Chondrocyte (in vitro differentiated cells): Measurements from ENCODE around the gene RGS13. TPM values are rescaled to one million over a fixed set of nuclear protein-coding genes. Genes with fewer than 3 reads are reported as not detected.
"Not testable (repeated sequence)": the region's sequence is repeated elsewhere in the genome, so short reads cannot be mapped to it uniquely, and the experiment has no call there.

Experiments
- DNase-seq: peaks from one replicate; pipeline ENCODE4 v3.0.0; 2021; ENCODE audit warnings: mixed read lengths, low spot score
- H3K27ac Mint-ChIP-seq: one replicate; pipeline ENCODE4 v1.8.0; 2021; ENCODE audit warnings: mild to moderate bottlenecking, moderate library complexity, mixed read lengths; ENCODE audit not compliant: unreplicated experiment
- H3K27me3 Mint-ChIP-seq: 2 replicates; pipeline ENCODE4 v1.8.0; 2021; ENCODE audit warnings: low read depth, mixed read lengths
- H3K36me3 Mint-ChIP-seq: 2 replicates; pipeline ENCODE4 v1.8.0; 2021; ENCODE audit warnings: low read depth, mixed read lengths
- H3K4me1 Mint-ChIP-seq: 2 replicates; pipeline ENCODE4 v1.8.0; 2021; ENCODE audit warnings: low read depth, mild to moderate bottlenecking, mixed read lengths
- H3K4me3 Mint-ChIP-seq: one replicate; pipeline ENCODE4 v1.8.0; 2021; ENCODE audit warnings: mild to moderate bottlenecking, moderate library complexity, mixed read lengths; ENCODE audit not compliant: unreplicated experiment
- H3K9me3 Mint-ChIP-seq: 2 replicates; pipeline ENCODE4 v1.8.0; 2021; ENCODE audit warnings: low read depth, mixed read lengths
- CTCF ChIP-seq: fragments of 200-600 bp; sonication (generic); IDR thresholded peaks from 2 replicates; pipeline ENCODE4 v1.5.0; 2021; ENCODE audit warnings: antibody characterized with exemption, mild to moderate bottlenecking, moderate library complexity
- total RNA-seq: library from RNA; stranded (reverse); gene quantifications from 3 replicates; pipeline ENCODE4 v1.2.1, GENCODE V29; 2021

Gene RGS13
- total RNA-seq, 1 donor from 2014 or later, result not detected

GRCh38 chr1:192678099-192678498, 42.2 kb downstream of the RGS13 start:
- Mint-ChIP-seq H3K27ac (no peak overlapping the region), H3K27me3 (peaks cover 3% of the 10 kb centered on the region), H3K4me3 (no peak overlapping the region), H3K36me3 (no peaks in the 10 kb centered on the region), H3K9me3 (no peaks in the 10 kb centered on the region), H3K4me1 (no peaks in the 10 kb centered on the region)
- no peak for DNase-seq
- no peak for TF ChIP-seq CTCF

- peaks cover 8% of the 10 kb centered on the region for H3K36me3 Mint-ChIP-seq
- DNase-seq, result no peak
- H3K4me1 Mint-ChIP-seq, result no peaks in the 10 kb centered on the region
- peaks cover 4% of the 10 kb centered on the region for H3K27me3 Mint-ChIP-seq
- H3K4me3 Mint-ChIP-seq, result no peak overlapping the region
- no peak for TF ChIP-seq CTCF
- no peak overlapping the region for H3K27ac Mint-ChIP-seq
- H3K9me3 Mint-ChIP-seq, result peaks cover 32% of the 10 kb centered on the region
Measured at GRCh38 chr1:192682335-192682734, 46.4 kb downstream of the RGS13 start.

- H3K36me3 Mint-ChIP-seq, DNase-seq, H3K27ac Mint-ChIP-seq, H3K27me3 Mint-ChIP-seq, H3K4me1 Mint-ChIP-seq, H3K4me3 Mint-ChIP-seq: not testable (repeated sequence)
- peaks cover 32% of the 10 kb centered on the region for H3K9me3 Mint-ChIP-seq
Measured at GRCh38 chr1:192683081-192683480, 47.1 kb downstream of the RGS13 start.

- DNase-seq, result no peak
- H3K9me3 Mint-ChIP-seq, result peaks cover 27% of the 10 kb centered on the region
- H3K4me1 Mint-ChIP-seq, result no peaks in the 10 kb centered on the region
- H3K27me3 Mint-ChIP-seq, result peaks cover 2% of the 10 kb centered on the region
- peaks cover 8% of the 10 kb centered on the region for H3K36me3 Mint-ChIP-seq
- no peak overlapping the region for H3K27ac Mint-ChIP-seq
- TF ChIP-seq CTCF, result no peak
- H3K4me3 Mint-ChIP-seq, result no peak overlapping the region
Measured at GRCh38 chr1:192689459-192689858, 53.5 kb downstream of the RGS13 start.

GRCh38 chr1:192691041-192691440, 55.1 kb downstream of the RGS13 start:
- peaks cover 16% of the 10 kb centered on the region for H3K9me3 Mint-ChIP-seq
- no peaks in the 10 kb centered on the region for H3K27me3 Mint-ChIP-seq
- no peak overlapping the region for H3K4me3 Mint-ChIP-seq
- peaks cover 3% of the 10 kb centered on the region for H3K36me3 Mint-ChIP-seq
- H3K4me1 Mint-ChIP-seq, result no peaks in the 10 kb centered on the region
- no peak for TF ChIP-seq CTCF
- DNase-seq, result no peak
- no peak overlapping the region for H3K27ac Mint-ChIP-seq

- Mint-ChIP-seq H3K4me1 (peaks cover 12% of the 10 kb centered on the region), H3K27me3 (no peaks in the 10 kb centered on the region), H3K4me3 (no peak overlapping the region), H3K36me3 (peaks cover 1% of the 10 kb centered on the region), H3K9me3 (peaks cover 6% of the 10 kb centered on the region), H3K27ac (no peak overlapping the region)
- no peak for DNase-seq
- TF ChIP-seq CTCF, result no peak
Measured at GRCh38 chr1:192696082-192696481, 60.1 kb downstream of the RGS13 start.
